ENCODE data around the gene E2F6.

DNA sequence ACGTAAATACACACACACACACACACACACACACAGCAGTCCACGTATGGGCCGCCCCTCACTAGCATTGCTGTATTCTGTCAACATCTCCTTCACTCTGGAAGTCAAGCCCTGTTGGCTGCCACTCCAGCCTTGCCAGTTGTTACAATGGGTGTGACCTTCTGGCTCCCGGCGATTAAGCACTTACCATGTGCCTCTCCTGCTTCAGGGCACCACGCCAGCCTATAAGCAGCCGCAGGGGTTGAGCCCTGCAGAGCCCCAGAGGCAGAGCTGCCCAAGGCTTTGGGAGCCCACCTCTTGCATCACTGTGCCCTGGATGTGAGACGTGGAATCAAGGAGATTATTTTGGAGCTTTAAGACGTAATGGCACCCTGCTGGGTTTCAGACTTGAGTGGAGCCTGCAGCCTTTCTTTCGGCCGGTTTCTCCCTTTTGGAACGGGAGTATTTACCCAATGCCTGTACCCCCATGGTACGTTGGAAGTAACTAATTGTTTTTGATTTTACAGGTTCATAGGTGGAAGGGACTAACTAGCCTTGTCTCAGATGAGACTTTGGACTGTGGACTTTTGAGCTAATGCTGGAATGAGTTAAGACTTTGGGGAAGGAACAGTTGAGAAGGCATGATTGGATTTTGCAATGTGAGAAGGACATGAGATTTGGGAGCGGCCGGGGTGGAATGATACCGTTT is 67.1 kb downstream of the E2F6 start:
- no peak for TF ChIP-seq JUNB (CRISPR knock-in tag; IDR thresholded peaks at IDR 0.05; ENCODE audit: borderline replicate concordance)
- no peak for TF ChIP-seq MAFK (conservative IDR thresholded peaks at IDR 0.05 in 1 of 2, IDR thresholded peaks at IDR 0.05 in 1 of 2; ENCODE audit: low read length in 2 of 2)
- TF ChIP-seq SMAD1 (CRISPR knock-in tag; IDR thresholded peaks at IDR 0.05; ENCODE audit: borderline replicate concordance, low read depth): no peak
- TF ChIP-seq JARID2 (CRISPR knock-in tag; IDR thresholded peaks at IDR 0.05; ENCODE audit: insufficient replicate concordance): no peak
- TF ChIP-seq ETV6 (CRISPR knock-in tag; conservative IDR thresholded peaks at IDR 0.05): no peak
- TF ChIP-seq RCOR2 (CRISPR knock-in tag; IDR thresholded peaks at IDR 0.05): no peak
- no peak for TF ChIP-seq DPF2 (CRISPR knock-in tag; IDR thresholded peaks at IDR 0.05; ENCODE audit: borderline replicate concordance, low read depth)
- no peak for TF ChIP-seq RAD21 (CRISPR knock-in tag; IDR thresholded peaks at IDR 0.05)
- TF ChIP-seq, protein P1, sequence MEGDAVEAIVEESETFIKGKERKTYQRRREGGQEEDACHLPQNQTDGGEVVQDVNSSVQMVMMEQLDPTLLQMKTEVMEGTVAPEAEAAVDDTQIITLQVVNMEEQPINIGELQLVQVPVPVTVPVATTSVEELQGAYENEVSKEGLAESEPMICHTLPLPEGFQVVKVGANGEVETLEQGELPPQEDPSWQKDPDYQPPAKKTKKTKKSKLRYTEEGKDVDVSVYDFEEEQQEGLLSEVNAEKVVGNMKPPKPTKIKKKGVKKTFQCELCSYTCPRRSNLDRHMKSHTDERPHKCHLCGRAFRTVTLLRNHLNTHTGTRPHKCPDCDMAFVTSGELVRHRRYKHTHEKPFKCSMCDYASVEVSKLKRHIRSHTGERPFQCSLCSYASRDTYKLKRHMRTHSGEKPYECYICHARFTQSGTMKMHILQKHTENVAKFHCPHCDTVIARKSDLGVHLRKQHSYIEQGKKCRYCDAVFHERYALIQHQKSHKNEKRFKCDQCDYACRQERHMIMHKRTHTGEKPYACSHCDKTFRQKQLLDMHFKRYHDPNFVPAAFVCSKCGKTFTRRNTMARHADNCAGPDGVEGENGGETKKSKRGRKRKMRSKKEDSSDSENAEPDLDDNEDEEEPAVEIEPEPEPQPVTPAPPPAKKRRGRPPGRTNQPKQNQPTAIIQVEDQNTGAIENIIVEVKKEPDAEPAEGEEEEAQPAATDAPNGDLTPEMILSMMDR (CRISPR knock-in tag; IDR thresholded peaks at IDR 0.05): no peak
- TF ChIP-seq TAF1 (CRISPR knock-in tag; IDR thresholded peaks at IDR 0.05): no peak
- no peak for TF ChIP-seq CREB1 (IDR thresholded peaks at IDR 0.05)
- TF ChIP-seq CREB1 (CRISPR knock-in tag; IDR thresholded peaks at IDR 0.05): no peak

Measured in HepG2 (cell line).